ENCODE results near the gene TES.

TES gene

DNA sequence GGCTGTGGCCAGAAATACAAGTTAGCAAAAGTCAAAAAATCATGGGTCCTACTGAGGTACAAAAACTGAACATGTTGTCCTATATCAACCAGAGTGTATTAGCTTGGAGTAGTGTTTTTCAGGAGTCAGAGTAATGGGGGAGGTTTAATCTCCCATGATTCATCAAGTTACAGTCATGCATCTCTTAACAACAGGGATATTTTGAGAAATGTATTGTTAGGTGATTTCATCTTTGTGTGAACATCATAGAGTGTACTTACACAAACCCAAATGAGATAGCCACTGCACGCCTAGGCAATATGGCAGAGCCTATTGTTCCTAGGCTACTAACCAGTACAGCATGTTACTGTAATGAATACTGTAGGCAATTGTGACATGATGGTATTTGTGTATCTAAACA lies 14.9 kb upstream of the TES start:
- H3K27ac ChIP-seq (ENCODE audit: low read depth, low read length): no peak overlapping the region
- H3K36me3 ChIP-seq (ENCODE audit: insufficient read depth, low read length): no peaks in the 10 kb centered on the region
- H3K9me3 ChIP-seq (ENCODE audit: low read length): no peaks in the 10 kb centered on the region
- H3K9ac ChIP-seq (ENCODE audit: low read length): no peak overlapping the region
- H3K4me3 ChIP-seq (ENCODE audit: low read depth in 1 of 2, low read length in 2 of 2): no peak overlapping the region
- no peaks in the 10 kb centered on the region for H3K27me3 ChIP-seq (ENCODE audit: control insufficient read depth in 1 of 2, insufficient read depth in 2 of 2, low read length in 2 of 2)
- H3K4me1 ChIP-seq (ENCODE audit: insufficient read depth, low read length): peaks cover 5% of the 10 kb centered on the region

DNA sequence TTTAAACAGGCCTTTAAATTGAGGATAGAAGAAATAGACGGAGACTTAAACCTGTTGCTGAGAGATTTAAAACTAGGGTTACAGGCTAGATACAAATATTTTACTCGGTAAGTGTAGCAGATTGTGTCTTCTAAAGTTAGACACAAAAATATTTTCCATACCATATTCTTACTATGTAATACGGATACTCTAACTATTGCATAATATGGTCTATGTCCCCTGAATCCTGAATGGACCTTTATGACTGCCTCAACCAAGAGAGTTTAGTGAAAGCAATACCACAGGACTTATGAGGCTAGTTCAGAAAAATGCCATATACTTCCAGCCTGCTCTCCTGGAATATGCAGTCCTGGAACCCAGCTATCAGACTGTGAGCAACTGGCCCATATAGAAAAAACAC lies 13.4 kb upstream of the TES start:
- Histone ChIP-seq H3K9me3 (ENCODE audit: low read length) (no peaks in the 10 kb centered on the region), H3K27ac (ENCODE audit: low read depth, low read length) (no peak overlapping the region), H3K4me1 (ENCODE audit: insufficient read depth, low read length) (peaks cover 5% of the 10 kb centered on the region), H3K27me3 (ENCODE audit: control insufficient read depth in 1 of 2, insufficient read depth in 2 of 2, low read length in 2 of 2) (no peaks in the 10 kb centered on the region), H3K36me3 (ENCODE audit: insufficient read depth, low read length) (no peaks in the 10 kb centered on the region), H3K4me3 (ENCODE audit: low read depth in 1 of 2, low read length in 2 of 2) (no peak overlapping the region), H3K9ac (ENCODE audit: low read length) (no peak overlapping the region)

DNA sequence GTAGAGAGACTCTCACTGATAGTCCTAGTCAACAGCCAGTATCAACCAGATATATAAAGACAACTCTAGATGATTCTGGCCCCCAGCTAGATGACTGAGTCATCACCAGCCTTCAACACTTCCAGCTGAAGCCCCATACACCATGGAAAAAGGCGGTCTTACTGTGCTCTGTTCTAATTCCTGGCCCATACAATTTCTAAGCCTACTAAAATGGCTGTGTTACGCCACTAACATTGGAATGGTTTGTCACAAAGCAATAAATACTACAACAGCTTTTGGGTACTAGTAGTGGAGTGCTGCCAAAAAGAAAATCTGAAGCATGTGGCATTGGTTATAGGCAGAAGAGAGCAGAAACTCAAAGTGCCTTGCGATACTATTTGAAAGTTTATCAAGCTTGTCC lies 13.0 kb upstream of the TES start:
- Histone ChIP-seq H3K27ac (ENCODE audit: low read depth, low read length) (no peak overlapping the region), H3K36me3 (ENCODE audit: insufficient read depth, low read length) (no peaks in the 10 kb centered on the region), H3K9ac (ENCODE audit: low read length) (no peak overlapping the region), H3K4me3 (ENCODE audit: low read depth in 1 of 2, low read length in 2 of 2) (no peak overlapping the region), H3K9me3 (ENCODE audit: low read length) (no peaks in the 10 kb centered on the region), H3K4me1 (ENCODE audit: insufficient read depth, low read length) (peaks cover 5% of the 10 kb centered on the region), H3K27me3 (ENCODE audit: control insufficient read depth in 1 of 2, insufficient read depth in 2 of 2, low read length in 2 of 2) (no peaks in the 10 kb centered on the region)

DNA sequence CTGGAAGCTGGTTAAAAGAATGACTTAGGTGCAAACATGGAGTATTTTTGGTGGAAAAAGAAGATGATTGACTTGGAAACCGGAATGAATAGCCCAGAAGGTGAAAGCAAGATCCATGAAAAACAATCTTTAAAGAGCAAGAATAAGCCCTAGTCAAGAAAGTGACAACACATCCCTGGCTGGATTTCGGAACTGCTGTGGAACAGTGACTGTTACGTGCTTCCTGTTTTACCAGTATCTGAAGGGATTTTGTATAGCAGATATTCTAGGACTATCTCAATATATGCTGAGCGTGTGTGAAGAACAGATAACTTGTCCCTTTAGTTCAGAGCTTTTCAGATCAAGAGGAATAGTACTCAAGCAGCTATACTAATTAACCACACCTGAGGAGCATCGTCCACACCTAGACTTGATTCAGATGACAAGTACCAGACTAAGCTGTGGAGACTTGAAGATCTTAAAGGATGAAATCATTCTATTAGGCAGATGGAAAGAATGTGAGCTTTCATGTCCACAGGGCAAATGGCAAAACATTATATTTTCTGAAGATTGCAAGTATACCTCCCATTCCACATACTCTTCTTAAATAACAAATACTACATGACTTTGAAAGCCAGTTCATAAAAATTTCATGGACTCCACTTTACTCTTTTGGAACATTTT lies 11.5 kb upstream of the TES start:
- no peaks in the 10 kb centered on the region for H3K9me3 ChIP-seq (ENCODE audit: low read length)
- H3K4me3 ChIP-seq (ENCODE audit: low read depth in 1 of 2, low read length in 2 of 2): no peak overlapping the region
- H3K36me3 ChIP-seq (ENCODE audit: insufficient read depth, low read length): no peaks in the 10 kb centered on the region
- no peak overlapping the region for H3K9ac ChIP-seq (ENCODE audit: low read length)
- no peak overlapping the region for H3K27ac ChIP-seq (ENCODE audit: low read depth, low read length)
- no peaks in the 10 kb centered on the region for H3K27me3 ChIP-seq (ENCODE audit: control insufficient read depth in 1 of 2, insufficient read depth in 2 of 2, low read length in 2 of 2)
- peaks cover 5% of the 10 kb centered on the region for H3K4me1 ChIP-seq (ENCODE audit: insufficient read depth, low read length)

DNA sequence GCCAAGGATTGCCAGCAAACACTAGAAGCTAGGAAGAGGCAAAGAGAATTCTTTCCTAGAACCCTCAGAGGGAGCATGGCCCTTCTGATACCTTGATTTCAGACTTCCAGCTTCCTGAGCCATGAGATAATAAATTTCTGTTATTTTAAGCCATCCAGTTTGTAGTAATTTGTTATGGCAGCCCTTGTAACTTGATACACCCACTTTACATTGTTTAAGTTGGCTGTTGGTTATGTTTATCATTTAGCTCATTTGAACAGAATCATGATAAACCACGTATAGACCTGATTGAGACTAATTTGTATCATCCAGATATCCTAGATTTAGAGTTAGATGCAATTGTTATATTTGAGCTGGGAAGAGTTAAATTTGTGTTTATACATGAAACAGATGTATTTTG lies 9.4 kb upstream of the TES start:
- H3K9ac ChIP-seq (ENCODE audit: low read length): no peak overlapping the region
- no peaks in the 10 kb centered on the region for H3K4me1 ChIP-seq (ENCODE audit: insufficient read depth, low read length)
- H3K27me3 ChIP-seq (ENCODE audit: control insufficient read depth in 1 of 2, insufficient read depth in 2 of 2, low read length in 2 of 2): no peaks in the 10 kb centered on the region
- no peak overlapping the region for H3K27ac ChIP-seq (ENCODE audit: low read depth, low read length)
- H3K4me3 ChIP-seq (ENCODE audit: low read depth in 1 of 2, low read length in 2 of 2): no peak overlapping the region
- H3K9me3 ChIP-seq (ENCODE audit: low read length): no peaks in the 10 kb centered on the region
- H3K36me3 ChIP-seq (ENCODE audit: insufficient read depth, low read length): no peaks in the 10 kb centered on the region

DNA sequence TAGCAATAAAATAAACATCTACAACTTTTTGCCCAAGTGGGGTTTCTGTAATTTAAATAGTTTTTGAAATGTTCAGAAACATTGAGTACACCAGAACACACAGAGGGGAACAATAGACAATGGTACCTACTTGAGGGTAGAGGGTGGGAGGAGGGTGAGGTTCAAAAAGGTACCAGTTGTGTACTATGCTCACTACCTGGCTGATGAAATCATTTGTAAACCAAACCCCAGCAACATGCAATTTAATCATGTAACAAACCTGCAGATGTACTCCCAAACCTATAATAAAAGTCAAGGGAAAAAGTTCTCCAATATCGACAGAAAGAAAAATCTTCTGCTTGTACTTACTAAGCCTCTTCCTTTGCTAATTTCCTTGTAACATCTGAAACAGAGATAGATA lies 4.2 kb upstream of the TES start:
- Histone ChIP-seq H3K4me1 (ENCODE audit: insufficient read depth, low read length) (no peaks in the 10 kb centered on the region), H3K4me3 (ENCODE audit: low read depth in 1 of 2, low read length in 2 of 2) (no peak overlapping the region), H3K36me3 (ENCODE audit: insufficient read depth, low read length) (no peaks in the 10 kb centered on the region), H3K9me3 (ENCODE audit: low read length) (no peaks in the 10 kb centered on the region), H3K27me3 (ENCODE audit: control insufficient read depth in 1 of 2, insufficient read depth in 2 of 2, low read length in 2 of 2) (no peaks in the 10 kb centered on the region), H3K27ac (ENCODE audit: low read depth, low read length) (no peak overlapping the region), H3K9ac (ENCODE audit: low read length) (no peak overlapping the region)

DNA sequence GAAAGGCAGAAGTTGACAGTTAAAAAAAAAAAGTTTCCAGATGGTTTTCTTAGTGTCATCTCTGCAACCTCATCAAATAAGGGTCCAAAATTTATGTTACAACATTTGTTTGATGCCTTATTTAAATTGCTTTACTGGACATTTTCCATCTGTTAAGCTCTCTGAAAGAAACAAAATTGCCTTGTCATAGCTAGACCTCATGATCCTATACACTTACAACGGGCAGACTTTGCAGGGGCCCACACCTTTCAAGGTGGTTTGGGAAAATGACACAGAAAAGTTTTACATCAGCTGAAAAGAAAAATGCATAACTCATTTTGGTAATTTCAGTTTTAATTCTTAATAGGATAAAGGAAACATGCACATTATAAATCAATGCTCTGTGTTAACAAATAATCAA lies 1.4 kb upstream of the TES start:
- Histone ChIP-seq H3K27me3 (ENCODE audit: control insufficient read depth in 1 of 2, insufficient read depth in 2 of 2, low read length in 2 of 2) (no peaks in the 10 kb centered on the region), H3K36me3 (ENCODE audit: insufficient read depth, low read length) (no peaks in the 10 kb centered on the region), H3K27ac (ENCODE audit: low read depth, low read length) (no peak overlapping the region), H3K4me1 (ENCODE audit: insufficient read depth, low read length) (no peaks in the 10 kb centered on the region), H3K9ac (ENCODE audit: low read length) (no peak overlapping the region), H3K9me3 (ENCODE audit: low read length) (no peaks in the 10 kb centered on the region), H3K4me3 (ENCODE audit: low read depth in 1 of 2, low read length in 2 of 2) (no peak overlapping the region)

DNA sequence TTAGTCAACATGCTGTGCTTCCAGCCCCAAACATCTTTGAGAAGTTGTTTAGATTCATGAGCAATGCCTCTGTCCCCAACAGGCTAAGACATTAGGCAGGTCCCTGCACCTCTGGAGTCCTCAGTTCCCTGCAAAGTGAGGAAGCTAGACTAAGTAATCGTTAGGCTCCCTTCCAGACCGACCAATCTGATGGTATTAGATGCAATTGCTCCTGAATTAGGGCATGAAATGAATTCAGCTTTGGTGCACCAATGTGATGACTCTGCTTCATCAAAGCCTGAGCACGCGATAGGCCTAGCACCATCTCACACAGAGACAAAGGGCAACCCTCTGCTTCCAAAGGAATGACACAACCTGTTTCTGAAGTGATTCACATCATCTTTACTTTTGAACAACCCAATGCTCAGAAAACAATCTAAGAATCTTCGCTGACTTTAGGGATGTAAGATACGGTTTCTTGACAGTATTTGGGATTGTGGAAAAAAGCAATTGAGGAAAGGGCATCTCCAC lies 723 bp upstream of the TES start:
- Histone ChIP-seq H3K36me3 (ENCODE audit: insufficient read depth, low read length) (no peaks in the 10 kb centered on the region), H3K9ac (ENCODE audit: low read length) (no peak overlapping the region), H3K27ac (ENCODE audit: low read depth, low read length) (no peak overlapping the region), H3K4me3 (ENCODE audit: low read depth in 1 of 2, low read length in 2 of 2) (peak overlapping the region in 1 of 2 donors; percentile 79), H3K27me3 (ENCODE audit: control insufficient read depth in 1 of 2, insufficient read depth in 2 of 2, low read length in 2 of 2) (no peaks in the 10 kb centered on the region), H3K4me1 (ENCODE audit: insufficient read depth, low read length) (peaks cover 6% of the 10 kb centered on the region), H3K9me3 (ENCODE audit: low read length) (no peaks in the 10 kb centered on the region)

DNA sequence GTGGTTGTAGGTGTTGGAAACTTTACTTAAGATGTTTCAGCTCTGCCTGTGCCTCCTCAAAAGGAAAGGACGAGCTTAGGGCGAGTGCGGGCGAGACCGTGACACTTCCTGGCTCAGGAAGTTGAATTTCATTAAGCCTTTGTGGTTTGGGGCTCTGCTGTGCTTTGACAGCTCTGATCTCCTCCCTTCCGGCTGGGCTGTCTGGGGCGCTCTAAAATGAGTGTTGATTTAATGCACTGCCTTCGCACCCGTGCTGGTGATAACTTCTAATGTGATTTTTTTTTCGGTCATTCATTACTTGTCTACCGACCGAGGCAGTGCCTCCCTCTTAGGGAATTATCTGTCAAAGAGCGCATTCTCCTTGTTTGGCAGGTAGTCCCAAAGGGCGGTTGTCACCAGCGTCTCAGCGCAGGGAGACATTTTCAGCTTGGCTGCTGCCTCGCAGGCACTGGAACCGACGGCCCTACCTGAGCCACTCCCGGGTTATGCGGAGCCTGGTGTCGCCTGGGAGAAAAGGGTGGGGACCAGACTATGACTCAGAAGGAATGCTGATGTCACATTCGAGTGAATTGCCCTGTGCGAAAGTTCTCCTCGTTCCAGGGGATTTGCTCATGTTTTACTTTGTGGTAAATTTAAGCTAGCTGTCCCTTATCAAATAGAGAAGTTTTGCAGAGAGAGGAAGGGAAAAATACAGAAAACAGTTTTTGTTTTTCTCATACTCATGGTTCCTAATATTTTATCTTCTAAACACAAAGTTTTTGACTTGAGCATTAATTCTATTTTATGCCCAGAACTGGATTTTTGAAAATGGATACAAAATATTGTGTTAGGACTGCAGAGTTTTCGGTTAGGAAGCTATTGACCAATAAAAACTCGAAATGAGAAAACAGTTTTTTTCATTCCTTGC lies 920 bp downstream of the TES start:
- H3K4me3 ChIP-seq (ENCODE audit: low read depth in 1 of 2, low read length in 2 of 2): peak overlapping the region; percentile 39 to 79
- H3K27ac ChIP-seq (ENCODE audit: low read depth, low read length): peak overlapping the region; percentile 84
- H3K9ac ChIP-seq (ENCODE audit: low read length): peak overlapping the region; percentile 92
- no peaks in the 10 kb centered on the region for H3K9me3 ChIP-seq (ENCODE audit: low read length)
- no peaks in the 10 kb centered on the region for H3K27me3 ChIP-seq (ENCODE audit: control insufficient read depth in 1 of 2, insufficient read depth in 2 of 2, low read length in 2 of 2)
- H3K36me3 ChIP-seq (ENCODE audit: insufficient read depth, low read length): no peaks in the 10 kb centered on the region
- H3K4me1 ChIP-seq (ENCODE audit: insufficient read depth, low read length): peaks cover 19% of the 10 kb centered on the region

DNA sequence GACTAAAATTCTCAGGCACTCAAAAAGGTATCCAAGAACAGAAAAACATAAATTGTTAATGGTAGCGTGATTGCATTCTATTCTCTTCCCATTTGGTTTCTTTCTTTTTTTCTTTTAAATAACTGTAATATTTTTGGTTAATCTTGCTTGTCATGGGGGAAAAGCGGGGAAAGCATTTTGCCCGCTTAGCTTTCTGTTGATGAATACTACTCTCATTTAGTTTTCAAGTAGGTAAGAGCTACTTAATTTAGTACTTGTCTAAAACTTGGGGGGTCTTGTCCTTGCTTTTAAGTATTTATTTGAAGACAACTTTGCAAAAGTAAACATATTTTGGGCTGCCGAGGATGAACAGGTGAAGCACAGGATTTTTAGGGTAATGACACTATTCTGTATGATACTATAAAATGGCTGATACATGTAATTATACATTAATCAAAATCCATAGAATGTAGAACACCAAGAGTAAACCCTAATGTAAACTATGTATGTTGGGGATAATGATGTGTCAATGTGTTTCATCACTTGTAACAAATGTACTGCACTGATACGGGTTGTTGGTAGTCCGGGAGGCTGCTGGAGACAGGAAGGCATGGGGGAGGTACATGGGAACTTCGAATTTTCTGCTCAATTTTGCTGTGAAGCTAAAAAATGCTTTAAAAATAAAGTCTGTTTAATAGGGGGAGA lies 1.7 kb downstream of the TES start:
- H3K27me3 ChIP-seq (ENCODE audit: control insufficient read depth in 1 of 2, insufficient read depth in 2 of 2, low read length in 2 of 2): no peaks in the 10 kb centered on the region
- H3K36me3 ChIP-seq (ENCODE audit: insufficient read depth, low read length): no peaks in the 10 kb centered on the region
- peaks cover 20% of the 10 kb centered on the region for H3K4me1 ChIP-seq (ENCODE audit: insufficient read depth, low read length)
- H3K4me3 ChIP-seq (ENCODE audit: low read depth in 1 of 2, low read length in 2 of 2): peak overlapping the region; percentile 39 to 79
- no peaks in the 10 kb centered on the region for H3K9me3 ChIP-seq (ENCODE audit: low read length)
- H3K27ac ChIP-seq (ENCODE audit: low read depth, low read length): peak overlapping the region; percentile 84
- H3K9ac ChIP-seq (ENCODE audit: low read length): peak overlapping the region; percentile 92

DNA sequence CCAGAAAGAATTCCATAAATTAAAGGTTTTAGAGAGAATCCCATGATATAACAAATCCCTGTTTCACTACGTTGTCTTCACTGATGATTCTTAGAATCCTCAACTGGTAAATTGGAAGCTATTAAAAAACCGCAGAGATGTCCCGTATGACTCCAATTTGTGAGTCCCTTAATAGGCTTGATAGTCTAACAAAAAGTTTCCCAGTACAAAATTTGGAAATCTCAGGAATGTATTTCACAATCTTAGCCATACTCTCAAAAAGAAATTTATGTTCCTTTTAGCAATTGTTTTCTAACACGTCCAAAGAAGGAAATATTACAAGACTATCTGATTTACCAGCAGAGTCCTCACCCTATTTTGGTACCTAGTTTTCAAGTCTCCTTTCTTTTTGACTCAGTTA lies 2.5 kb downstream of the TES start:
- peaks cover 24% of the 10 kb centered on the region for H3K4me1 ChIP-seq (ENCODE audit: insufficient read depth, low read length)
- peak overlapping the region in 1 of 2 donors; percentile 79 for H3K4me3 ChIP-seq (ENCODE audit: low read depth in 1 of 2, low read length in 2 of 2)
- no peaks in the 10 kb centered on the region for H3K27me3 ChIP-seq (ENCODE audit: control insufficient read depth in 1 of 2, insufficient read depth in 2 of 2, low read length in 2 of 2)
- peak overlapping the region; percentile 92 for H3K9ac ChIP-seq (ENCODE audit: low read length)
- peak overlapping the region; percentile 84 for H3K27ac ChIP-seq (ENCODE audit: low read depth, low read length)
- no peaks in the 10 kb centered on the region for H3K9me3 ChIP-seq (ENCODE audit: low read length)
- H3K36me3 ChIP-seq (ENCODE audit: insufficient read depth, low read length): no peaks in the 10 kb centered on the region

Data from muscle layer of colon (tissue), 2 donors.